Activated CD4-positive, alpha-beta T cell treated with anti-CD3 and anti-CD28 coated beads, Interleukin-2, amount 50 U/mL, for 4 hours (primary cell): ENCODE data around the gene NPAS3.

Experiments used
- DNase-seq, 2 experiments: peaks; one replicate each; pipeline ENCODE4 v3.0.0-alpha.2; 2020

NPAS3 gene

DNA sequence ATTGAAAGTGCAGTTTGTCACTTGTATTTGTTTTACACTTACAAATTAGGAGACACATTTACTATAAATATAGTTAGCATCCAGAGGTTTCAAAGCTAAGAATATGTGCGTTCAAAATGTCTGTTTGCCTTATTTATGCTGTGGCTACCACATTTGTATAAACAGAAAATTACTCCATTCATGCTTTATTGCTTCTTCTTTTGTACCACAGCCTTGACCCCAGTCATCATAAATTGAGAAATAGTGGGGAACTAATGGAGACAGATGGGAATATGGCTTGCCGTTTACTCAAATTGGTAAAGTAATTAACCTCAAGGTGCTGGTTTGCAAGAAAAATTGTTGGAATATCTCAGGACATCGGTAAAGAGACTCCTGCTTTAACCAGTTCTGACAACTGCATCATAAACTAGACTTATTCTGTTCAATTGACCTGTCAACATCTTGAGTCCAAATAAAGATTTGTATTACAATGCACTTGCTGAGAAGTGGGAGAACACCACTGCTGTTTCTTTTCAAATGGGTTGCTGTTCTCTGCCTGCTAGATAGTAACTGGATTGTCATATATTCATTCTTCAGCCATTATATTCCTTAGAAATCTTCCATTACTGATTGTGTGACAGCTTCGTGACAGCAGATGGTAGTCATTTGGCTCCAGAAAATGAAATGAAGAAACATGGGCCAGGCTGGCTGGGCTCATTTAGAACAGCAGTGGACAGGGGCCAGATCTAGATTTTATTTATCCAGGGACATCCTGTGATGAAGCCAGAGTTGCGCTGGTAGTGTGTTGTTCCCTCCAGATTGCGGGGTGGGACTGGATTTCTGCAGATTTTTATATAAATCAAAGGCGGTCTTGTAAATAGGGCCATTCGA, 657.8 kb downstream of the NPAS3 start:
- no peak for DNase-seq

DNA sequence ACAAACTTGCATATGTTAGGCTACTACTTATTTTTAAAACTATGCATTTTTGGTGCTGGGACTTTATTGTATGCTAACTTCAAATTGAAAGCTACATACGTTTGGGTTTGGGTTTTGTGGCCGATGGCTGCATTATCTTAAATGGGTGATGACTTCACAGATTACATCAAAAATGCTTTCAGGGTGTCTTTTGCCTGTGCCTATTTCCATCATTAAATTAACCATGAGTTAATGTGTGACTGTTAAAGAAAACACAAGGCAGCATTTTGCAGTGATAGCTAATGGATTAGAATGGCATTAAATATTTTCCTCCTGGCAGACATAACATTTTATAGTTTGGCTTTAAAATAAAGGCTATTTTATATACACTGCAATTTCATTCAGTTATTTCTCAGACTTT, 659.9 kb downstream of the NPAS3 start:
- no peak for DNase-seq

GRCh38 chr14:33602396-33602795, 663.7 kb downstream of the NPAS3 start:
- DNase-seq, result no peak

DNA sequence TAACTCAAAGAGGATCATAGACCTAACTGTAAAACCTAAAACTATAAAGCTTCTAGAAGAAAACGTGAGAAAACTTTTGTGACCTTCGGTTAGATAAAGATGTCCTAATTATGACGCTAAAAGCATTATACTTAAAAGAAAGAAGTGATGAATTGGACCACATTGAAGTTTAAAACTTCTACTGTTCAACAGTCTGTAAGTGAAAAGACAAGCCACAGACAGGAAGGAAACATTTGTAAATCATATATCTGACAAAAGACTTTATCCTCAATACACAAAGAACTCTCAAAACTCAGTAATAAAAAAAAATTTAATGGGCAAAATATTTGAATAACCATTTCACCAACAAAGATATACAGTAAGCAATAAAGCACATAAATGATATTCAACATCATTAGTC, 667.9 kb downstream of the NPAS3 start:
- DNase-seq, result no peak

DNA sequence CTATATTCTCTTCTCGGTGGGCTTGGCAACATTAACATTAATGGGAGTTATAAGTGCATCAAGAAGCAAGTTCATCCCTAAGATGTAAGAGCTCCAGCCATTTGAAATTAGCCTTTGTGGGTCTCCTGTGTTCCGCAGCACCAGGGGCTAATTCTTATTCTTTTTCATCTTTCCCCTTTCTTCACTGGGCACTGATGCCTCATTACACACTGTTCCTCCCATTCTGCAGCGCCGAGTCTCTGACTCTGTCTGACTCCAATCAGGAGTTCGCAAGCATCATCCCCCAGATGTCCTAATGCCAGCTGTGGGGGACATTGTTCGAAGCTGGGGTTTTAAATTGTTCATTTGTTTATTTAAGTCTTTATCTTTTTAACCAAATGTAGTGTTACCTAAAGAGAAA, 670.9 kb downstream of the NPAS3 start:
- DNase-seq, result no peak

DNA sequence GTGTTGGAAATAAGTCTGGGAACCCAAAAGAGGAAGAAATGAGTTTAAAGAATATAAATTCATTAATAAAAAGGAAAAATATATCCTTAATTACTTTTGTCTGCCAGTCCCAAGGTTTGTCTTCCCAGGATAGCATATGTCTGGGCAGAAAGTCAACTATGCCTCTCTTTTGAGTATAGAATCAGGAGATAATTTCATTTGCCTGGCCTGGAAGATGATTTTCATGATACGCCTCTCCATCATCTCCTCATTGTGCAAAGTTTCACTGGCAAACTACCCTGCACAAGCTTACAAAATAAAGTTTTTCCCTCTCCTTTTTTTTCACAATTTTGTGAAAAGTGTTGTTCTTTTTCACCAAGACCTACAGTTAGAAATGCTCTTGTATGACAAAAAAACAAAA, 671.4 kb downstream of the NPAS3 start:
- DNase-seq, result no peak

DNA sequence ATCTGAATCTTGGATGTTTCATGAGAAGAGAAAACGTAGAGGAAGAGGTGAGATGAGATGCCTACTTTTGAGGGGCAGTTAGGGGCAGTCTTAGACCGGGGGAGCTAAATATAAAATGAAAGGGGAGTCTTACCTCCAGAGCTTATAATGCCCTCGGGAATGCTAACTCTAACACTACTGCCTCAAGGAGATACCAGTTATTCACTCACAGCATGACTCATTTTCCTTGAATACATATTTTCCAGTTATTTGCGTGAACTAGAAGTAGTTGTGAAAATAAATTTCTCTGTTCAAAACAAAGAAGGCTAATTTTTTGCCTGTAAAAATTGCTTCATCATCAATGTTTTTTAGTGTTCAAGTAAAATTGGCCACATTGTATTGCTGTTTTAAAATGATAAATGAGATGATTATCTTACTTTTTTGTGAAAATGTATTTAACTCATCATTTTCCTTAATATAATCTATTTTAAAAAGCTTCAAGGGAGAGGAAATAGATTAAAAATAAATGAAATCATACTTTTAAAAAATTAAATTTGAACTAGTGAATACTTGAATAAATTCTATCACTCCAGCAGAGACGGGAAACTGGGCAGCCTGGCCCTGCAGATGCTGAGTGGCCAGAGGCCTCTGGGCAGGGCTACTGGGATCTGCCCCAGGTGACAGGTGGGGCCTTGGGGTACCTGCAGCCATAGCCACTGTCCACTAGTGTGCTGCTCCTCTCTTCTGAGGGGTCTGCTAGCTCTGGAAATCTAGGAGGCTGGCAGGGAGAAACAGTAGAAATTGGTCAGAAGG, 672.9 kb downstream of the NPAS3 start:
- DNase-seq, result no peak

DNA sequence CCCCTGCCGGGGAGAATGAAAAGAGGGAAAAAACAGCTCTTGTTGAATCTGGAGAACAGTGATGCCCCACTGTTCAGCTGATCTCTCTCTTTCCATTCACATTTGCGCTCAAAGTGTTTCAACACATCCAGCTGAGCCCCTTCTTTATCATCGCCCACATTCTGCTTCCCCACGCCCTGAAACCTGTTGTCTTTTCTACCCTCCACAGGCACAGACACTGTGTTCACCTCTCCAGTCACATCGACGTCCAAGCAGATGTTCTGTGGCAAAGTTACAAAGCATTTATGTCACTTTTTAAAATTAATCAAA, 673.5 kb downstream of the NPAS3 start:
- DNase-seq, result no peak

DNA sequence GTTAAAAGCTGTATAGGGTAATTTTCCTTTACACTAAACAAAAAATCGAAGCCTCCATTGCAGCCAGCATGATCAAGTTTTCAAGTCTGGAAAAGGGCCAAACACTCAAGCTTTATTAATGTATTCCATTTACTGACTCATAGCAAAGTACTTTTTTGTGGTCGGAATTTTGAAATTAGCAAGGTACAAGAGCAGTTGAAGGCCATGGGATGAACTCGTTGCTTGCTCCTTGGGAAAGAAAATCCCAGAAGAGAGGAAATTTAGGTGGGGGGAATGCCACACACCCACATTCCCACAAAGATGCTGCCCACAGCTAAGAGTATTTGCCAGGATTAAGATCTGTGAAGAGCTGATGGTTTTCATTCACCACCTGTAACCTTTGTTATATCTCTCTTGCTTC, 678.5 kb downstream of the NPAS3 start:
- DNase-seq, result no peak

- DNase-seq, result no peak
Measured at GRCh38 chr14:33618361-33619105, 679.9 kb downstream of the NPAS3 start.

DNA sequence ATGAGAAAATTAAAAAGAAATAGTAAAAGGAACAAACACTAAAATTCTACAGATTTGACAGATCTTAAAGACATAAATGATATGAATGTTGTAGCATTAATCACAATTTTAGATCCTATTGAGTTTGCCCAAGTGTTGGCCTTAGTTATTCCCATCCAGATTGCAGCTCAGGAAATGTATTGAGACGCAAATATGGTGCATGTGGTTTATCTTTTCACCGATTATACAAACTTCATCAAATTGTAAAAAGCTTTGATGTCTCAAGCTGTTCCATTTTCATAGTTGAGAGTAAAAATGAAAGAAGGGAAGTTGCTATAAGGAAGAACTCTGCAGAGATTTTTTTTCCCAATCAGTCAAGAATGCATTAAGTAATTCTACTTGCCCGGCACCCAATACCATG, 683.8 kb downstream of the NPAS3 start:
- no peak for DNase-seq

DNA sequence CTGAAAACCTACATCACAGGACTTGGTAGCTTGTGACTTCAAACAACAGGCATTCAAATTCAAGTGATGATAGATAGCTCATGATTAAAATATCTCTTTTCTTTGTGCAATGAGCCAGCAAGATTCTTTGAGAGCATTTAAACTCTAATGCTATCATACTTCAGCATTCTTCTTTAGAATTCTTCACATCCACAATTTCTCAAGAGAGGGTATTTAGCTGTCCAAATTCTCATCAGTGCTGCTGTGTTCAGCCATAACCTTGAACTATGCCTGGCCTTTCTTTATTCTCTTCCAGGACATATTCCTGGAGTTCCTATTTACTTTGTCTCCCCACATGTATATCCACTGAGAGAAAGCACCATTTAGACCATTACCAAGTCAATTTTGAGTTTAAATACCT, 691.1 kb downstream of the NPAS3 start:
- DNase-seq, result no peak

DNA sequence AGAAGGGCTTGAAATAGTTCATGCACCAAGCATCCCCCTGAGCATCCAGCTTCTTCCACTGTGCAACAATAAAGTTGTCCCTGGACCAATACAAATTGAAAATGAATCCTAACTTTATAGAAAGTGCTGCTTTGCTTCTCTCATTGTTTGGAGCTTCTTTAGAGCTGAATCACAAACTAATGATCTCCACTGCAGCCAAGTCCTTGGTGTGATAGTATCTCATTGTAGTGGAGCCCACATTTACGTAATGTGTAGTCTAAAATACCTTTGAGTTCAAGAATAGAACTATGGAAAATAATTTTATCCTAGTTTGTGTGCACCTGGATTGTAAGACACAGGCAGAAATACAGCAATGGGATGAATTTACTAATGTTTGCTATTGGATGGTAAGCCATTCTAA, 692.3 kb downstream of the NPAS3 start:
- DNase-seq, result no peak

GRCh38 chr14:33631441-33631840, 692.8 kb downstream of the NPAS3 start:
- DNase-seq, result no peak

DNA sequence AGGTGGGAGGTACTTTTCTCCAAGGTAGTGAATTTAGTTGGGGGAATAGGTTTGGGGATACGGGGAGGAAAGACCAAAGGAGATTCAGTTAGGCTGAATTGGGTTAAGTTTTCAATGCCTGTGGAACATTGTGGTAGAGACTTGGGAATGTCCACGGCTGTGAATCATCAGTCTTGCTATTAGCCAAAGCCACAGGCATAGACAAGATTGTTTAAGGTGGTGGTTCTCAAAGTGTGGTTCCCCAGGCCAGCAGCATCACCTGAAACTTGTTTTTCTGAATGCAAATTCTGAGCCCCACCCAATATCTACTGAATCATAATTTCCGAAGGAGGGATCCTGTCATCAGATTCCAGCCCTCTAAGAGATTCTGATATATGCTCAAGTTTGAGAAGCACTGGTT, 696.0 kb downstream of the NPAS3 start:
- no peak for DNase-seq

- no peak for DNase-seq
Measured at GRCh38 chr14:33636716-33637115, 698.0 kb downstream of the NPAS3 start.

DNA sequence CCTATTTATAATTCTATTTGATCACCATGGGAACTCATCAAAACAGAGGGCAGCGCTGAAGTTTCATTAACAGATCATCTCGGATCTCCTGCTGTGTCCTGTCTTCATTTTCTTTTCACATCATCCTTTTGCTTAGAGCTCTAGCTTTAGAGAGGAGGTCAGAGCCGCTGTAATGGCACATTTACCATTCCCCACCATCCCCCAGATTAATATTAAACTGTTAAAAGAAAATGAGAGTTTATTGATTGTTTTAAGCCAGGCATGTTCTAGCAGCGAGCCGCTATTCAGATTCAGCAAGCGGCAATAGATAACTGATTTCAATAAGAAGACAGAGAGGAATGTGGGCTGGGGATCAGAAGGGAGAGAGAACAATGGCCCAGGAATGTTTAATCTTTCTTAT, 703.4 kb downstream of the NPAS3 start:
- no peak for DNase-seq

DNA sequence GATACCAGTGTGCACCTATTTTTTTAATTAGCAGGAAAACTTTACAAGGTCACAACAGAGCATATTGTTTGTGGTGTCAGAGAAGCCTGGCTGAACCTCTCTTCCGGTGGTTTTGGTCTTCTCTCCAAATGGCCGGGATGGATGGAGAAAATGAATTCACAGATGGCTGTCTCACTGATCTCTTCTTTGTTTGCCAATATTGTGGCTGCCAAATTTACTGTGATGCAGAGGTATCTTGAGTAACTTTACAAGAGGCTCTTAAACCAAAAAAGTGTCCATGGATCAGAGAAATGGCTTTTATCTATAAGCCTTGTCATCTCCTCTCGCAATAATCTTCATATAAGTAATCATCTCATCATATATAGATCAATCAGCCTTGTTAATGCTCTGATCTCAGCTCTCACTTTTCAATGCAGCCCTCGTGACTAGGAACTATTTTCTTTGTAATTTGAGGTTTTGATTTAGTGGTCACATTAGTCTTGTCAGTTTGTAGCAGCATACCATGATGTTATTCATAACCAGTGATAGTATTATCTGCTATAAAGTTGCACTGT, 704.1 kb downstream of the NPAS3 start:
- DNase-seq, result no peak

DNA sequence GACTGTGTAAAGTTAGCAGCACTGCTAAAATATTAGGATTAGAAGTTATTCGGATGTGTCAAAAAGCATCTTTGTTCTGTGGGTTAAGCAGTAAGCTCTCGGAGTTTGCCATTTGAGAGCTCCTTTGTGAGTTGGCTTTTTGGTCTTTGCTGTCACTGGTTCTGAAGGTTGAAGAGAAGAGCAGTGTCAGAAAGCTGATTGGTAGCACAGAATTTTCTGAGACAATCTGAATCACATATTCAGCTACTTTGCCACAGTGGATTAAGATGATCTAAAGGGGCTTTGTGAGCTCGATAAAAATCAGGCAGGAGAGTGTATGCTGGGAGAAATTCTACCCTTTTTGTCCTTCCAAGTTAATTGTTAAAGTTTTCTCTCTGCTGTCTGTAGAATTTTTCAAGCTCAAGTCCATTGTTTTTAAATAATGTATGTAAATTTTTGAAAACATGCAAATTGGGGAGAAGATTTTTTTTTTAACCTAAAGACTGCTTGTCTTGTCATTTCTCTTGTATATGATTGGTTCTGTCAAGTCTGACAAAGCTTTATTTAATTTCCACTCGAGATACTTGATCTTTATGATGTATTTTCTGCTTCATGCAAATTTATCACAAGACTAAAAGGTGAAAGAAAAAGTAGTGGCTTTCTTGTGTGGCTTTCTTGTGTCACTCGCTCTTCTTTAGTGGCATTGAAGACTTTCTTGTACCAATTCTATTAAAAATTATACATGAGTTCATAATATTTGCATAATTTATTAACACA, 704.9 kb downstream of the NPAS3 start:
- DNase-seq, result no peak

DNA sequence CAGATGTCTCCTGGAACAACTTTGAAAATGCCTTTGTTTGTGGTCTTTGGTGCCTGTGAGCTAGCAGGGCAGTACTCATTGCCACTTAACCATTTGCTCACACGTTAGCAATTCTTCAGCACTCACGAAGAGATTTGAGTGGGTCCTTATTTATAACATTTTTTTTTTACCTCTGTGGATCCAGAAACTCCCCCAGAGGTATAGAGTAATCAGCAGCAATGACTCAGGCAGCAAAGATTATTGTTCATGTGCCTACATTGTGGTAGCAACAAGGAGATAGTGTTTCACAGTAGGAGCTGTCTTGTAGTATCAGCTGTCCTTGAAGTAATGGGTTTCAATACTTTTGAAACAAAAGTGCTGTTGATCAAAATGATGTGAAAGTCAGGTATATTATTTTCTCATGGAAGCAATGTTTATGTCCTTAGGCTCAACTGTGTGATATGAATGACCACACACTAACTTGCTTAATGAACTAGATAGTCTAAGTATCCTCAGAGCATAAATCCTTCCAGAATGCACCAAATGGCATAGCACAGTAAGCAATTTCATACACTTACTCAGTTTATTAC, 708.1 kb downstream of the NPAS3 start:
- DNase-seq, result no peak

DNA sequence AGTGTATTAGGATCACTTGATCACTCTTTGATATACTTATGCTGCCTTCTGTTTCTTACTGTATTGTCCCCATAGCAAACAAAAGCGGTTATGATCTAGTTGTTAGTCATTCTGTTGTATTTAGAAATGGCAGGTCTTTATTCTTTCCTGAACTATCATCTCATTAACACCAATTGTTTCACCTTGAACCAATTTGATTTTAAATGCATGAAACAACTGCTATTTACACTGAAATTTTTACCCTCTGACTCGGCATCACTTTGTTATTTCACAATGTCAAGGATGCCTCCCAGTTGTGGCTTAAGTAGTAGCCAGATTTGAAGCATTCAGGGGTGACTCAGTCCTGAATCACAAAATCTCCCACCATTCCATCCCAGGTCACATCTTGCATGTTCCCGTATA, 708.7 kb downstream of the NPAS3 start:
- DNase-seq, result no peak

DNA sequence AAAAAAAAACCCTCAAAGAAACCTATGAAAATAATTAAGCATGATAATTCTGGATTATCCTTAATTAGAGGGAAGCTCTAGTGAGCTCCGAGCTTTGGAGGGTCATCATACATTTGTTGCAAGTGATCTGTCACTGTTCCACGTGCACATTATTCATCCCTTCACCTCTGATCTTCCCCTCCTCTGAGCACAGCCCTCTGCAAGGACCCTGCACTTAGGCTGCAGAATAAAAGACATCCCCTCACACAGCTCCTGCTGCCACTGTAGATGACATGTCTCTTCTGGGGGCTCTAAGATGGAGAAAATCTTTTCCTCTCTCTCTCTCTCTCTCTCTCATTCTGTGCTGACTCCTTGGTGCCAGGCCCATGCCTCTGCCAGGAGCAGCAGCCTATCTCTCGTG, 711.8 kb downstream of the NPAS3 start:
- DNase-seq, result no peak
